Adrenal gland (tissue), 12 donors: ENCODE data around the gene CDKN1A. TPM values are rescaled to one million over a fixed set of nuclear protein-coding genes. Genes with fewer than 3 reads are reported as not detected.
"Not testable (repeated sequence)": the region's sequence is repeated elsewhere in the genome, so short reads cannot be mapped to it uniquely, and the experiment has no call there.

Experiments
- DNase-seq, 7 donors: peaks; one replicate each; pipeline ENCODE4 v3.0.0-alpha.2; 2019 to 2020
- H3K27ac ChIP-seq, 5 donors: fragments of 200-600 bp; sonication (generic) in 4 of 5; 1 replicate in 3 of 5; 2 replicates in 2 of 5; pipeline versions ENCODE4 v1.5.1 to v1.8.0; 2016 to 2020; ENCODE audit warnings: mild to moderate bottlenecking in 1 of 5
- H3K27me3 ChIP-seq: fragments of 200-600 bp; 2 replicates; pipeline ENCODE4 v1.8.0; 2021
- H3K36me3 ChIP-seq, 2 donors: fragments of 200-600 bp; replicated peaks in 1 of 2; 1 replicate in 1 of 2; 2 replicates in 1 of 2; pipeline versions ENCODE4 v1.5.1 to v1.8.0; 2018 to 2022
- H3K4me1 ChIP-seq, 2 donors: fragments of 200-600 bp; replicated peaks in 1 of 2; 1 replicate in 1 of 2; 2 replicates in 1 of 2; pipeline versions ENCODE4 v1.5.1 to v1.8.0; 2018 to 2021
- H3K4me3 ChIP-seq, 4 donors: fragments of 200-600 bp; sonication (generic) in 3 of 4; one replicate each; pipeline ENCODE4 v1.5.1; 2016 to 2018
- H3K9me3 ChIP-seq, 3 donors: fragments of 200-600 bp; sonication (generic) in 1 of 3; replicated peaks in 1 of 3; 1 replicate in 2 of 3; 2 replicates in 1 of 3; pipeline versions ENCODE4 v1.5.1 to v1.8.0; 2016 to 2021
- CTCF ChIP-seq, 6 experiments: fragments of 450-650 bp in 4 of 6; fragments of 200-600 bp in 2 of 6; sonication (generic) in 1 of 6; IDR thresholded peaks; 1 replicate in 5 of 6; 2 replicates in 1 of 6; pipeline versions ENCODE4 v1.5.1 to v1.8.0; 2016 to 2021; ENCODE audit warnings: antibody characterized with exemption in 6 of 6, mild to moderate bottlenecking in 2 of 6, moderate library complexity in 1 of 6
- POLR2A ChIP-seq, 2 donors: fragments of 450-650 bp; IDR thresholded peaks; one replicate each; pipeline ENCODE4 v1.6.1; 2017; ENCODE audit warnings: antibody characterized with exemption in 2 of 2, mild to moderate bottlenecking in 2 of 2, moderate library complexity in 1 of 2
- WGBS, 4 donors: extraction: QIAGEN DNeasy Blood & Tissue Kit in 2 of 4; methylation state at CpG; one replicate each; pipeline versions ENCODE4 v1.1.5 to v1.1.7; 2013 to 2017; 5-methylcytosine and 5-hydroxymethylcytosine counted together
- intact Hi-C, 2 donors: fragments of 100-400 bp; cut with DNase I; formaldehyde crosslinking; loops; one replicate each; pipeline versions ENCODE4 v1.14.1 to v1.15.0; 2022 to 2023
- polyA plus RNA-seq, 3 donors: library from polyadenylated mRNA; stranded (reverse); fragments of 200-250 nt in 2 of 3; fragments of 350-450 nt in 1 of 3; fragmentation: Illumina TruSeq in 1 of 3; extraction: RNeasy Lipid Tissue Mini Kit (QIAGEN cat#74804) in 1 of 3; gene quantifications; one replicate each; pipeline ENCODE4 v1.2.3, GENCODE V29; 2013 to 2014
- total RNA-seq, 9 donors: library from RNA; depleted of rRNA in 4 of 9; stranded (reverse); fragments of >200 nt in 4 of 9; fragments of 120-200 nt in 1 of 9; fragmentation: NEBNext Ultra II Directional in 1 of 9; extraction: Animal tissue kit (Norgen Biotek cat#: 25700) in 1 of 9; gene quantifications; one replicate each; pipeline versions ENCODE4 v1.1.0 to v1.2.4, GENCODE V29; 2013 to 2023
- donor health status: healthy with polysubstance abuse.
- donor health status: Bipolar disorder and iron deficiency.
- donor health status: DM: yes; HTN: yes; CAD: no.
- donor health status: DM: no; HTN: no; CAD: no.
- donor health status: DM: no; HTN: no; CAD: no.
- donor health status: DM: yes; HTN: yes; CAD: no.

The CDKN1A gene
- total and polyA plus RNA-seq, 12 donors: 18.8 to 154 (median 67.3) TPM

DNA sequence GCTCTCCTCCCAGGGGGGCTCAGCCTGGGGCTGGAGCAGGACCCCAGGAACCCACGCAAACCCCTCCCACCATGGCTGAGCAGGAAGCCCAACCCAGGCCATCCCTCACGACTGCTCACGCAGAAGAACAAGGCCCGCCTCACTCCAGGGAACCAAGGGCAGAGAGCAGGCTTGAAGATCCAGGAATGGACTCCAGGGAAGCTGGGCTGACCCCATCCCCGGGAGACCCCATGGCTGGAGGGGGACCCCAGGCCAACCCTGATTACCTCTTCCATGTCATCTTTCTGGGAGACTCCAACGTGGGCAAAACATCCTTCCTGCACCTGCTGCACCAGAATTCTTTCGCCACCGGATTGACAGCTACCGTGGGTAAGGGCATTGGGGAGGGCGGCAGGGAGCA, 43.9 kb downstream of the CDKN1A start:
- TF ChIP-seq CTCF (IDR thresholded peaks at IDR 0.05): no peak
- no peak for TF ChIP-seq POLR2A (IDR thresholded peaks at IDR 0.05)
- H3K4me3 ChIP-seq: no peak overlapping the region
- intact Hi-C loops: loop anchor here (5.0 to 10.0 kb wide), 3 partner anchors 100 to 308 kb away; no protein-coding TSS in a partner anchor
- 92 to 100% (median 97%) methylated on average over 2 to 10 of the region's 10 CpGs for WGBS, 4 donors
- no peak for DNase-seq
- no peak overlapping the region for H3K27ac ChIP-seq
- no peaks in the 10 kb centered on the region for H3K27me3 ChIP-seq
- H3K9me3 ChIP-seq: no peaks in the 10 kb centered on the region
- no peaks in the 10 kb centered on the region for H3K36me3 ChIP-seq
- no peaks in the 10 kb centered on the region for H3K4me1 ChIP-seq

GRCh38 chr6:36722879-36723278, 44.4 kb downstream of the CDKN1A start:
- WGBS, 4 donors: 85 to 100% (median 95%) methylated on average over 2 of the region's 2 CpGs
- Histone ChIP-seq H3K9me3 (no peaks in the 10 kb centered on the region), H3K36me3 (no peaks in the 10 kb centered on the region), H3K4me3 (no peak overlapping the region), H3K27me3 (no peaks in the 10 kb centered on the region), H3K4me1 (no peaks in the 10 kb centered on the region), H3K27ac (no peak overlapping the region)
- TF ChIP-seq POLR2A (IDR thresholded peaks at IDR 0.05): no peak
- intact Hi-C loops: loop anchor here (5.0 to 10.0 kb wide), 3 partner anchors 101 to 308 kb away; no protein-coding TSS in a partner anchor
- no peak for DNase-seq

DNA sequence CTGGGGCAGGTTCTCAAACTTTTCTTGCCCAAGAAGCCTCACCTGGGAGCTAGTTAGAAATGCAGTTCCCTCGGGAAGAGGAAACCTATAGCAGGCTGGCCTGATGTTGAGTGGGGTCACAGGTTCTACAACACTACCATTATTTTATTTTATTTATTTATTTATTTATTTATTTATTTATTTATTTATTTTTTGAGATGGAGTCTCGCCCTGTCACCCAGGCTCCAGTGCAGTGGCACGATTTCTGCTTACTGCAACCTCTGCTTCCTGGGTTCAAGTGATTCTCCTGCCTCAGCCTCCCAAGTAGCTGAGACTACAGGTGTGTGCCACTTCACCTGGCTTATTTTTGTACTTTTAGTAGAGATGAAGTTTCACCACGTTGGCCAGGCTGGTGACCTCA, 45.5 kb downstream of the CDKN1A start:
- not testable (repeated sequence) for H3K4me3 ChIP-seq, H3K9me3 ChIP-seq, H3K27ac ChIP-seq, H3K36me3 ChIP-seq, H3K4me1 ChIP-seq, DNase-seq, H3K27me3 ChIP-seq
- intact Hi-C loops: loop anchor here (2.0 to 10.0 kb wide), 4 partner anchors 101 to 309 kb away; no protein-coding TSS in a partner anchor
- WGBS, 4 donors: 87 to 93% (median 91%) methylated on average over 4 of the region's 4 CpGs

- Histone ChIP-seq H3K36me3 (no peaks in the 10 kb centered on the region), H3K4me3 (no peak overlapping the region), H3K9me3 (no peaks in the 10 kb centered on the region), H3K4me1 (no peaks in the 10 kb centered on the region), H3K27ac (no peak overlapping the region), H3K27me3 (no peaks in the 10 kb centered on the region)
- TF ChIP-seq POLR2A (IDR thresholded peaks at IDR 0.05) (no peak), CTCF (IDR thresholded peaks at IDR 0.05) (peak; percentile 28 to 81 (median 74))
- DNase-seq: peak; percentile 78 to 93 (median 81)
- intact Hi-C loops: loop anchor here (2.0 to 10.0 kb wide), 5 partner anchors 102 to 310 kb away; no protein-coding TSS in a partner anchor
- 41 to 52% (median 50%) methylated on average over 13 of the region's 13 CpGs for WGBS, 4 donors
These were observed 46.2 kb downstream of the CDKN1A start for GRCh38 chr6:36724514-36725390.

GRCh38 chr6:36725581-36725980, 47.1 kb downstream of the CDKN1A start:
- H3K27me3 ChIP-seq: no peaks in the 10 kb centered on the region
- no peaks in the 10 kb centered on the region for H3K36me3 ChIP-seq
- TF ChIP-seq CTCF (IDR thresholded peaks at IDR 0.05): no peak
- no peak for TF ChIP-seq POLR2A (IDR thresholded peaks at IDR 0.05)
- no peak overlapping the region for H3K27ac ChIP-seq
- no peak overlapping the region for H3K4me3 ChIP-seq
- no peak for DNase-seq
- intact Hi-C loops: loop anchor here (2.0 to 10.0 kb wide), 4 partner anchors 103 to 311 kb away; no protein-coding TSS in a partner anchor
- 78 to 86% (median 85%) methylated on average over 7 of the region's 7 CpGs for WGBS, 4 donors
- H3K9me3 ChIP-seq: no peaks in the 10 kb centered on the region
- H3K4me1 ChIP-seq: no peaks in the 10 kb centered on the region
